AG09309 (cell line): ENCODE measurements around the gene TMEM89.

Experiments
- DNase-seq: peaks from one replicate; pipeline ENCODE4 v3.0.0-alpha.2; 2010; ENCODE audit warnings: low read depth
- H3K4me3 ChIP-seq: 2 replicates; pipeline ENCODE4 v1.5.1; 2011; ENCODE audit warnings: mild to moderate bottlenecking, low read depth, low read length, moderate library complexity; ENCODE audit not compliant: control insufficient read depth
- TF ChIP-seq, protein P1 (sequence below): IDR thresholded peaks from 2 replicates; pipeline ENCODE4 v1.5.1; 2011; ENCODE audit warnings: mild to moderate bottlenecking, low read depth, low read length, inconsistent platforms; ENCODE audit not compliant: insufficient read depth, control insufficient read depth; ENCODE audit errors: missing control alignments

The TMEM89 gene

GRCh38 chr3:48652923-48653715 lies 31.6 kb upstream of the TMEM89 start:
- no peak for DNase-seq
- TF ChIP-seq, protein P1, sequence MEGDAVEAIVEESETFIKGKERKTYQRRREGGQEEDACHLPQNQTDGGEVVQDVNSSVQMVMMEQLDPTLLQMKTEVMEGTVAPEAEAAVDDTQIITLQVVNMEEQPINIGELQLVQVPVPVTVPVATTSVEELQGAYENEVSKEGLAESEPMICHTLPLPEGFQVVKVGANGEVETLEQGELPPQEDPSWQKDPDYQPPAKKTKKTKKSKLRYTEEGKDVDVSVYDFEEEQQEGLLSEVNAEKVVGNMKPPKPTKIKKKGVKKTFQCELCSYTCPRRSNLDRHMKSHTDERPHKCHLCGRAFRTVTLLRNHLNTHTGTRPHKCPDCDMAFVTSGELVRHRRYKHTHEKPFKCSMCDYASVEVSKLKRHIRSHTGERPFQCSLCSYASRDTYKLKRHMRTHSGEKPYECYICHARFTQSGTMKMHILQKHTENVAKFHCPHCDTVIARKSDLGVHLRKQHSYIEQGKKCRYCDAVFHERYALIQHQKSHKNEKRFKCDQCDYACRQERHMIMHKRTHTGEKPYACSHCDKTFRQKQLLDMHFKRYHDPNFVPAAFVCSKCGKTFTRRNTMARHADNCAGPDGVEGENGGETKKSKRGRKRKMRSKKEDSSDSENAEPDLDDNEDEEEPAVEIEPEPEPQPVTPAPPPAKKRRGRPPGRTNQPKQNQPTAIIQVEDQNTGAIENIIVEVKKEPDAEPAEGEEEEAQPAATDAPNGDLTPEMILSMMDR, result no peak
- H3K4me3 ChIP-seq, result no peak overlapping the region

GRCh38 chr3:48651771-48652170 lies 30.2 kb upstream of the TMEM89 start:
- no peak overlapping the region for H3K4me3 ChIP-seq
- TF ChIP-seq, protein P1, result no peak
- no peak for DNase-seq

- TF ChIP-seq, protein P1, result no peak
- no peak for DNase-seq
- no peak overlapping the region for H3K4me3 ChIP-seq
These were observed 29.2 kb upstream of the TMEM89 start for GRCh38 chr3:48650723-48651122.

DNA sequence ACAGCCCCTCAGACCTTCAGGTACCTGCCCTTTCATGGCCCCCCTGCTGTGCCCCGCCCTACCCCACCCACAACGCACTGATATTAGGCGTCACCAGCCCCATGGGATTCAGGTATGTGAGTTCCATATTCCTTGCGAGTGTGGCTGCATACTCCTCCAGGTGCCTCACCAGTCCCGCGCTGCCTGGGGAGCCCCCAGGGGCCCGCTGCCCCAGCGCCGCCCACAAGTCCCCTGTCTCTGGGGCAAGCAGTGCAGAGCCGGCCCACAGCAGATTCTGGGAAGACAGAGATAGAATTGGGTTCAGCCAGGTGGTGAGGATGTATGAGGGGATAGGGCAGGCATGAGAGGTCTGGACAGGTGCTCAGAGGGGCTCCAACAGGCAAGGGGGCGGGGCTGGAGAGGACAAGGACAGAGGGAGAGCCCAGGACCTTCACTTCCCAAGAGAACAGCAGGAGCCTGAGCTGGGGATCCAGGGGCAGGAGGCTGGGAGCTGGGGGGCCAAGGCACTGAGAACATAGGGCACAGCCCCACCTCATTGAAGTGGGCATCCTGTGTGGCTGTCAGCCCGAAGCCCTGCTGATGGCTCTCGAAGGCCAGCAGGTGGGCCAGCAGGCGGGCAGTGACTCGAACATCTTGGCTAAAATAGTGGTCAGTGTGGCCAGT lies 26.8 kb upstream of the TMEM89 start:
- no peak overlapping the region for H3K4me3 ChIP-seq
- TF ChIP-seq, protein P1, result no peak
- DNase-seq, result no peak

DNA sequence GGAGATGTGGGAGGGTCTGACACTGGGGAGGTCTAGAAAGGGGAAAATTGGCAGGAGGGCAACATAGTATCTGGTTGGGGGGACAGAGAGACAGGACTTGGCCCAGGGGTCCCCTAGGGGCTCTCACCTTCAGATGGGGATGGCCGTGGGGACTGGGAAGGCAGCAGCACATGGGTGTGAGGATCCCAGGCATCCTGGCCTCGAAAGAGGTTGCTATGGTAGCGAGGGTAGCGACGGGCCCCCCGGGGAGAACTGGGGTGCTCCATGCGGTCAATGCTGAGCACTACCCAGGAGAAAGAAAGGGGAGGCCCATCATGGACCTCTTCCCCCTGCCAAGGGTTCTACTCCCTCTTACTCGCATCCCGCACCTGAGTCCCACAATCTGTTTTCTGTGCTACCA lies 26.1 kb upstream of the TMEM89 start:
- TF ChIP-seq, protein P1, result no peak
- no peak overlapping the region for H3K4me3 ChIP-seq
- no peak for DNase-seq

DNA sequence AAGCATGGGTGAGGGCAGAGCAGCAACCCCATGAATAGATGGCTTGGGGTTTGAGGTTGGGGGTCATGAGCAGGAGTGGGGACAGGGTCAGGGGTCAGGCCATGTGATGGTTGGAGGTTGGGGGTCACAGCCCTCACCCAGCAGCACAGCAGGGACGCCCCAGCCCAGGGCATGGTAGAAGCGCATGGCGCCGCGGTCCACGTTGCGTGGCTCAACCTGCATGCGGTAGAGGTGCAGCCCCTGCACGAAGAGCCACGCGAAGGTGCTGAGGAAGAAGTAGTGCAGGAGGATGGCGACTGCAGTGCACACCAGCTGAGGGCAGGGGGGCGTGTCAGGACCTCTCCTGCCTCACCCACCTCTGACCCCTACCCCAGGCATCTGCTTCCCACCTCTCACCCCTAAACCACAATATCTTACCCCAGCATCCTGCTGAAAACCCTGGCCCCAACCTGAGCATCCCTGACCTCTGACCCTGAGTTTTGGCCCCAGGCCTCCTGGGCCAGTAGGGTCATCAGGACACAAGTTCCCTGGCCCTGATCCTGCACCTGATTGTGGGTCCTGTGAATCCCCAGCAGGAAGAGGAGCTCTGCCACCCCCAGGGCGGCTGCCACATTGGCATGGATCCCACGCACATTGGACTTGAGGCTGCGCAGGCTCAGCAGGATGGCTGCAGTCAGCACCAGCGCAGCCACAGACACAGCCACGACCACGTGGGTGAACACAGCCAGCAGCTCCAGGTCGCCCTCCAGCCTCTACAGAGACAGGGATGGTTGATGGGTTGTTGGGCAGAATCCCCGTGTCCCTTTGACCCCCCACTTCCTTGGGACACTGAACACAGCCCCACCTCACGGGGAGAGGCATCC lies 23.6 kb upstream of the TMEM89 start:
- no peak for DNase-seq
- TF ChIP-seq, protein P1, result no peak
- no peak overlapping the region for H3K4me3 ChIP-seq
